GM12872 (cell line): Measurements from ENCODE around the gene ZNF268.

Source experiments
- CTCF ChIP-seq: IDR thresholded peaks from 3 replicates; pipeline ENCODE4 v1.5.1; 2011; ENCODE audit warnings: low read depth, mild to moderate bottlenecking, low read length, moderate library complexity; ENCODE audit not compliant: insufficient read depth

ZNF268 gene

GRCh38 chr12:133180669-133181068 is 626 bp upstream of the ZNF268 start:
- no peak for TF ChIP-seq CTCF

GRCh38 chr12:133190176-133190575 is 8.9 kb downstream of the ZNF268 start:
- no peak for TF ChIP-seq CTCF

- no peak for TF ChIP-seq CTCF
Measured at GRCh38 chr12:133192847-133193246, 11.6 kb downstream of the ZNF268 start.

GRCh38 chr12:133201888-133202287 is 20.6 kb downstream of the ZNF268 start:
- no peak for TF ChIP-seq CTCF

GRCh38 chr12:133202493-133203343 is 21.4 kb downstream of the ZNF268 start:
- TF ChIP-seq CTCF = no peak

GRCh38 chr12:133203344-133204263 is 22.3 kb downstream of the ZNF268 start:
- TF ChIP-seq CTCF = no peak

GRCh38 chr12:133204264-133204603 is 22.9 kb downstream of the ZNF268 start:
- TF ChIP-seq CTCF = no peak
